HG03103 (cell line): ENCODE data around the gene MTIF2.
"Not testable (repeated sequence)": the region's sequence is repeated elsewhere in the genome, so short reads cannot be mapped to it uniquely, and the experiment has no call there.

Source experiments
- ATAC-seq: cut with Tn5 transposase; IDR thresholded peaks from one replicate; pipeline ENCODE4 v1.9.1; 2021; ENCODE audit warnings: low read depth; ENCODE audit not compliant: unreplicated experiment

The MTIF2 gene, protein sequence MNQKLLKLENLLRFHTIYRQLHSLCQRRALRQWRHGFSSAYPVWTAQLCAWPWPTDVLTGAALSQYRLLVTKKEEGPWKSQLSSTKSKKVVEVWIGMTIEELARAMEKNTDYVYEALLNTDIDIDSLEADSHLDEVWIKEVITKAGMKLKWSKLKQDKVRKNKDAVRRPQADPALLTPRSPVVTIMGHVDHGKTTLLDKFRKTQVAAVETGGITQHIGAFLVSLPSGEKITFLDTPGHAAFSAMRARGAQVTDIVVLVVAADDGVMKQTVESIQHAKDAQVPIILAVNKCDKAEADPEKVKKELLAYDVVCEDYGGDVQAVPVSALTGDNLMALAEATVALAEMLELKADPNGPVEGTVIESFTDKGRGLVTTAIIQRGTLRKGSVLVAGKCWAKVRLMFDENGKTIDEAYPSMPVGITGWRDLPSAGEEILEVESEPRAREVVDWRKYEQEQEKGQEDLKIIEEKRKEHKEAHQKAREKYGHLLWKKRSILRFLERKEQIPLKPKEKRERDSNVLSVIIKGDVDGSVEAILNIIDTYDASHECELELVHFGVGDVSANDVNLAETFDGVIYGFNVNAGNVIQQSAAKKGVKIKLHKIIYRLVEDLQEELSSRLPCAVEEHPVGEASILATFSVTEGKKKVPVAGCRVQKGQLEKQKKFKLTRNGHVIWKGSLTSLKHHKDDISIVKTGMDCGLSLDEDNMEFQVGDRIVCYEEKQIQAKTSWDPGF

DNA sequence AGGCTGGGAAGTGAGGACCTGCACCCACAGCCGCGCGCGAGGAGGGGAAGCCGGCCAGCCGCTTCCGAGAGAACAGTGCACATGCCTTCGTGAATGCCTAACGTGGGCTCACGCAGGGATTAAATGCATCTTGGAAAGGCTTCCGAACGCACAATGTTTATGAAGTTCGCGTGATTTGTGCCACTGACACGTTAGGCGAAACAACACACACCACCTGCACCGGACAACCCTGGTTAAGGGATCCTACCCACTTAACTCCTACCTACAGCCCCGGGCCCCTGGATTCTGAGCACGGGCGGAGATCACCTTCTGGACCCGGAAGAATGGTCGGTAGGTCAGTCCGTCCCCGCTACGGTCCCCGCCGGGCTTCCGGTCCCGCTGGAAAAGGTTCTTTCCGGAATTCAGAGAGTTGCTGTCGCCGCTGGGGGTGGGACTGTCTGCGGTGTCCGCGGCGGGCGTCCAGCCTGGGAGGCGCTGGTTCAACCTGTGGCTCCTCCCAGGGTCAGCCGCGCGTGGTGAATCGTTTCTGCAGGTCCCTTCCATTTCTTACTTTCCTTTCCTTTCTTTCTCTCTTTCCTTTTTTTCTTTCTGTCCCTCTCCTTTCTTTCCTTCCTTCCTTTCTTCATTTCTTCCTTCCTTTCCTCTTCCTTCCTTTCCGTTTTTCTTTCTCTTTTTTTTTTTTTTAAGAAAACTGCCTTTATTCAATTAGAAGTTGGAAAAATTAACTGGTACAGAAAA, at the start of gene MTIF2:
Gene MTIF2, minus strand, starts transcription at position 325 of the 738 bp plus-strand sequence. CDS start 5,373 bp downstream, outside the sequence.
- ATAC-seq = peak; percentile 95

GRCh38 chr2:55314985-55315384, 46.0 kb upstream of the MTIF2 start:
- no peak for ATAC-seq

DNA sequence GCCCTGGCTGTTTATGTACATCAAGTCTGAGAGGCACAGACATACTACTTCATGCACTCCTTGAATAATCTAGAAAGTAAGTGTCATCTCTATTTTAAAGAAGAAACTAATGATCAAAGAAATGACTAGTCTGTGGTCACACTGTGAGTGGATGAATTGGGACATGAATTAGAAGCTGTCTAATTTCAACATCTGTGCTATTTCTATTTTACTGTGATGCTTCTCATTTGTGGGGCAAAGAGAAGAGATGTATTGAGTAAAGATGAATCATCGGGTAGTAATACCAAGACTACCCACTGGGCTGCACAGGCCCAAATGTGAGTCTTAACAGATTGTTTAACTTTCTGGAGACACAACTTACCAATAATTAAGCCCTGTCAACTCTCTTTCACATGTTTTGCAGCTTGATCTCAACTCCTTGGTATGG, 42.4 kb upstream of the MTIF2 start:
- ATAC-seq = peak; percentile 89

- ATAC-seq = no peak
These were observed 40.4 kb upstream of the MTIF2 start for GRCh38 chr2:55309446-55309845.

DNA sequence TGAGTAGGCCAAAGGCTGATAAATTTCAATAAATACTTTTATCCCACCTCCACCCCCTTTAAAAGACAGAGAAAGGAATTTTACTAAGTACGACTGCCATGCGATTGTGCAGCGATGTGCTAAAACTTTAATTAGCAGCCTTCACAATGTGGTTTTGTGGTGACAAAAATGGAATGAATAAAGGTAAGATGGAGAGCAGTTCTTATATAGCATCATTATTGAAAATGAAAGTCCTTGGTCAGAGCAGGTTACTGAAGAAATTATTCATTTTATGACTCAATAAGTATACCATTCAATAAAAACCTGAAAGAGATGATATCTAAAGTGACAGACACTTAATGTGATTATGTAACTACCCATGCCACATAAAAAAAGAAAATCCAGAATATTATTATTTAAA, 33.2 kb upstream of the MTIF2 start:
- ATAC-seq = peak; percentile 70

- no peak for ATAC-seq
These were observed 32.2 kb upstream of the MTIF2 start for GRCh38 chr2:55301277-55301676.

DNA sequence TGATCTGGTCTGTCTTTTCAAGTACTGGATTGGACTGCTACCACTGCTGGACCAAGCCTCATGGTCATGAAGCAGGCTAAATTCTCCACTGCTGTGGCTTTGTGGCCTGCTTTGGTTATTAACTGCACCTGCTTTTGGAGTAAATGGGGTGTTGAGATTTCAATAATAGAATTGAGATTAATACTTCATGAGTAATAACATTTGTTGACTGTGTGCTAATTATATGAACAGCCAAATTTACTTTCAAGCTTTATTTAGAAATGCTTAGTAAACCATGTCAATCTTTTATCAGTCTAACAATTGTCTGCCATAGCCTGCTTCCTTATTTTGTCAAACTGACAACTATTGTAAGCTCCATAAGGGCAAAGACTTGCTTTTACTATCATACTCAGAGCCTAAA, 27.4 kb upstream of the MTIF2 start:
- no peak for ATAC-seq

DNA sequence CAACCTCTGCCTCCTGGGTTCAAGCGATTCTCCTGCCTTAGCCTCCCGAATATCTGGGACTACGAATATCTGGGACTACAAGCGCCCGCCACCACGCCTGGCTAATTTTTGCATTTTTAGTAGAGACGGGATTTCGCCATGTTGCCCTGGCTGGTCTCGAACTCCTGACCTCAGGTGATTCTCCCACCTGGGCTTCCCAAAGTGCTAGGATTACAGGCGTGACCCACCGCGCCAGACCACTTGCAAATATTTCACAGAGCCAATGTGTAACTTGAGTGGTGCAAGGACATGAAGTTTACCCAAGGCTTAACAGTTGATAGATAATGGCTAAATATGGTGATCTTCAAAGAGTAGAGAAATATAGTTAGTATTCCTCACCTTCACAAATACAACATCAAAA, 14.1 kb upstream of the MTIF2 start:
- ATAC-seq = no peak

DNA sequence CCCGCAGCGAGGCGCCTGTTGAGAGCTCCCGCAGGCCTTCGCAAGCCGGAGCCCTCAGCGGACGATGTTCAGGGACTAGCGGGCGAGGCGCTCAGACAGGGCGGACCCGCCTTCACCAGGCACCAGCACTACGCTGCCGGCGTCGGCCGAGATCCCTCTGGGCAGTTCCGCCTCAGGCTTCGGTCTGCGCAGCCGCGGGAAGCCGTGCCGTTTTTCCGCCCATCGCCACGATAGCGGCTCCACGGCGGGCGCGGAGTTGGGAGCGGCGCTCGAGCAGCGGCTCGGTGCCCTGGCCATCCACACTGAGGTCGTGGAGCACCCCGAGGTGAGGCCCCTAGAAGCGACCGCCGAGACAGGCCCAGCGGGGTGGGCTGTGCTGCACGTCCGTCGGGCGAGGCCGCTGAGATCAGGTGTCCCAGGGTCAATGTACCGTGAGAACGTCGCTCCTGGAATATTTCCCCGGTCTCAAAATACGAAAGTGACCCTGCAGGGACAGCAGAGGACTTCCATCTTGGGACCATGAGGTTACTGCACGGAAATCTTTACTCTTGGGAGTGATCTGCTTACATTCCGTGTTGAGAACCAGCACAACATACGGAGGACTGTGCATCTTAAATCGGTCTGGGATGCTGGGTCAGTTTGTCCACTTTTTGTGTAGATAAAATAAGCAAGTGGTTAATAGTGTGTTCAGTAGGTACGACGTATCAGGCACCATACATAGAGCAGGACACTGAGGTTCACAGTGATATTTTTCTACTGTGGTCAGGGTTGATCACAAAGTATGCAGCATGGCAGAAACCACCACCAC, 13.3 kb upstream of the MTIF2 start:
- ATAC-seq = peak; percentile 98

- not testable (repeated sequence) for ATAC-seq
These were observed 12.0 kb upstream of the MTIF2 start for GRCh38 chr2:55280851-55281546.

- ATAC-seq = not testable (repeated sequence)
These were observed 10.9 kb upstream of the MTIF2 start for GRCh38 chr2:55279859-55280424.

DNA sequence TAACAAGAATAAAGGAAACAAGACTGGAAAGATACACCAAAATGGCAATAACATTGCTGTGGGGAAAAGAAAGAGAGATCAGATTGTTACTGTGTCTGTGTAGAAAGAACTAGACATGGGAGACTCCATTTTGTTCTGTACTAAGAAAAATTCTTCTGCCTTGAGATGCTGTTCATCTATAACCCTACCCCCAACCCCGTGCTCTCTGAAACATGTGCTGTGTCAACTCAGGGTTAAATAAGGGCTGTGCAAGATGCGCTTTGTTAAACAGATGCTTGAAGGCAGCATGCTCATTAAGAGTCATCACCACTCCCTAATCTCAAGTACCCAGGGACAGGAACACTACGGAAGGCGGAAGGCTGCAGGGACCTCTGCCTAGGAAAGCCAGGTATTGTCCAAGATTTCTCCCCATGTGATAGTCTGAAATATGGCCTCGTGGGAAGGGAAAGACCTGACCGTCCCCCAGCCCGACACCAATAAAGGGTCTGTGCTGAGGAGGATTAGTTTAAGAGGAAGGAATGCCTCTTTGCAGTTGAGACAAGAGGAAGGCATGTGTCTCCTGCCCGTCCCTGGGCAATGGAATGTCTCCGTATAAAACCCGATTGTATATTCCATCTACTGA, 10.3 kb upstream of the MTIF2 start:
- not testable (repeated sequence) for ATAC-seq

- ATAC-seq = no peak
These were observed 8.3 kb upstream of the MTIF2 start for GRCh38 chr2:55277310-55277709.

DNA sequence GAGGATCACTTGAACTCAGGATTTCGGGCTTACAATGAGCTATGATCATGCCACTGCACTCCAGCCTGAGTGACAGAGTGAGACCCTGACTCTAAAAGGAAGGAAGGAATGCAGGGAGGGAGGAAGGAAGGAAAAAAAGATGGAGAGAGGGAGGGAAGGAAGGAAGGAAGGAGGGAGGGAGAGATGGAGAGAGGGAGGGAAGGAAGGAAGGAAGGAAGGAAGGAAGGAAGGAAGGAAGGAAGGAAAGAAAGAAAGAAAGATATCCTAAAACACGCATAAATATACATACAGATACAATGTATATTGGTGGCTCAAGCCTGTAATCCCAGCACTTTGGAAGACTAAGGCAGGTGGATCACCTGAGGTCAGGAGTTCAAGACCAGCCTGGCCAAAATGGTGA, 5.3 kb upstream of the MTIF2 start:
- not testable (repeated sequence) for ATAC-seq

GRCh38 chr2:55269645-55269990, 587 bp upstream of the MTIF2 start:
- no peak for ATAC-seq

GRCh38 chr2:55268288-55268906, 634 bp downstream of the MTIF2 start:
- no peak for ATAC-seq

- ATAC-seq = not testable (repeated sequence)
These were observed 9.4 kb downstream of the MTIF2 start for GRCh38 chr2:55259586-55259985.

GRCh38 chr2:55252832-55253231, 16.2 kb downstream of the MTIF2 start:
- no peak for ATAC-seq

GRCh38 chr2:55247025-55247424, 22.0 kb downstream of the MTIF2 start:
- no peak for ATAC-seq
